ENCODE data around the gene KATNAL1.

KATNAL1 gene

GRCh38 chr13:30332456-30333143 is 25.2 kb upstream of the KATNAL1 start:
- no peak for DNase-seq

DNA sequence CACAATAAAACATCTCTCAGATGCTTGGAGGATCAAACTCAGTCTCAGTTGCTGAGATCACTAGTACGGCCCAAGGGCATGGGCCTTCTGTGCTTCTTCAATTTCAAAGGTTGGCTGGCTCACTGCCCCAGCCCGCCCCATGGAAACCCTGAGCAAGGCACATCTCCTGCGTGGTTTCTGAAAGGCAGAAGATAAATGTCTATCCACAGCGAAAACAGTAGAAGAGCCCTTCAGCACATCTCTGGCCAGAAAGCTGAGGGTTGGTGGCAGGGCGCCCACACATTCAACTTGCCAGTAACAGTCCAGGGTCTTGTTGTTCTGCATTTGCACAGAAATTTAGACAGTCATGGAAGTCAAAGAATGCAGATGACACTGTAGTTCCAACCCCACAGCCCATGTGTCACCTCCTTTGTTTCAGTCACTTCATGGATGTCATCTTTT is 24.0 kb upstream of the KATNAL1 start:
- no peak for DNase-seq

- DNase-seq = no peak
These were observed 21.7 kb upstream of the KATNAL1 start for GRCh38 chr13:30329009-30329585.

GRCh38 chr13:30325668-30326067 is 18.3 kb upstream of the KATNAL1 start:
- no peak for DNase-seq

DNA sequence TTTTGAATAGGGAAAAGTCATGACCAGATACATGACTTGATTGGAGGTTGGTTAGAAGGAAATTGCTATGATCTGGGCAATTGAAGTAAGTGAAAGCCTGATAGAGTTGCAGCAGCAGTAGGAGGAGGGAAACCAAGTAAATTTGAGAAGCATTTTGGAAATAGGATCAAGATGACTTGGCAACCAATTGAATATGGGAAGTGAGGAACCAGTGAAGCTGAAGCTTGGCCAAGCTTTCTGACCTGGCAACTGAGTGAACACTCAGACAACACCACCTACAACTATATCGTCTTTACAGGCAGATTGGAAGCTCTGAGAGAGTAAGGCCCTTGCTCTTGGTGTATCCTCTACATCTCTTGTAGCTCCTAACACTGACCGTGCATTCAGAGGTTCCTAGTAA is 16.2 kb upstream of the KATNAL1 start:
- no peak for DNase-seq

DNA sequence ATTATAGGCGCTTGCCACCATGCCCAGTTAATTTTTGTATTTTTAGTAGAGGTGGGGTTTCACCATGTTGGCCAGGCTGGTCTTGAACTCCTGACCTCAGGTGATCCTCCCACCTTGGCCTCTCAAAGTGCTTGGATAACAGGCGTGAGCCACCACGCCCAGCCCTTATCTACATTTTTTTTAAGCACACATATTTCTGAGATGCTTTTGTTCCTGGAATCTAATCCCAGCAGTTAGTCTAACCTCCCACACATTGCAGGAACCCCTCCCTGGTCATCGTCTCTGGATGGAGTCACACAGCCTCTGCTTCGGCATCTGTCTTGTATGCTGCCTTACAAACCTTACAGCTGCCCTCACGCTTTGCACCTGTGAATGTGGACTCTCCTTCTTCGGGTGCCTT is 15.1 kb upstream of the KATNAL1 start:
- DNase-seq = no peak

DNA sequence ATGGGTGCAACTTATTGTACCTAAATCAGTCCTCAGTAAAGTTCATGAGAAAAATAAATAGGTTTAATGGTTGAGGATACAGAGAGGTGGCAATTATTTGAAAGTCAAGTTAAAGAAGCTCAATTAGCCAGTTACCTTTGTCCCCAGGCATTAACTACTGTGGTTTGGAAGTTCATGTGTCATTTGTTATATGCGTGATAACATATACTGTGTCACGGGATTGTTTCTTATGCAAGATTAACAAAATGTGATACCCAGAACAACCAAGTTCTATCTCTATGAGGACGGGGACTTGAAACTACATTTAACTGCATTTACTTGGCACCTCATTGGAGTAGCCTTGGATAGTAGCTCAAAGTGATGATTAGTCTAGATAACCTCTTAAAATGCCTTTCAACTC is 13.9 kb upstream of the KATNAL1 start:
- no peak for DNase-seq

GRCh38 chr13:30319655-30320054 is 12.3 kb upstream of the KATNAL1 start:
- no peak for DNase-seq

DNA sequence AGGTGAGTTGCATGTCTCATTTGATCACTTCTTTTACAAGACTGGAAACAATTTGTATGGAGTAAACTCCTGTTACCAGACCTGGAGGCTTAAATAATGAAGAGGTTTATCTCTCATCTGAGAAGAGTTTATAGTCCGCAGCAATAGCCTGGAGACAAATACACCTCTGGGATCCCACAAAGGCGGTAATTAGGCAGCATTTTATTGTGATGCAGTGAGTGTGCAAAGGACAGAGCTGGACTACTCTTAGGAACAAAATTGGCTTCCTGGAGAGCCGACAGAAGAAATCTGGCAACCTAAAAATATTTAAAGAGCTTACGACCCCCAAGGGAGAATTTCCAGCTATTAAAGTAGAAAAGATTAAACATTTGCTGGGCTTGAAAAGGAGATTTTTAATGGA is 11.8 kb upstream of the KATNAL1 start:
- no peak for DNase-seq

- no peak for DNase-seq
These were observed 10.7 kb upstream of the KATNAL1 start for GRCh38 chr13:30318026-30318425.

DNA sequence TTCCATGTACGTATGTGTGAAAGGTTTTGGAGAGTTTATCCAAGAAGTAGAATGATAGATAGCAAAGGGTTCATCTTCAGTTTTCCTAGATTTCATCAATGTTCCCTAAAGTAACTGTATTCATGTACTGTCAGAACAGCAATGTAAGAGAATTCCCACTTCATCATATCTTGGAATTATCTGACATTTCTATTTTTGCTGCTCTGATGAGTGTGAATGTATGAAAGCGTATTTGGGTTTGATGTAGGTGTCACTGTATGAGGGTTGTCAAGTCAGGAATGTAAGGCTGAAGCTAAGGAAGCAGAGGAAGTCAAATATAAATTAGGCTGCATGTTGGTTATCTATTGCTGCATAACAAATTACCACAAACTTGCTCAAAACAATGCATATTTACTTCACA is 7.2 kb upstream of the KATNAL1 start:
- DNase-seq = no peak

DNA sequence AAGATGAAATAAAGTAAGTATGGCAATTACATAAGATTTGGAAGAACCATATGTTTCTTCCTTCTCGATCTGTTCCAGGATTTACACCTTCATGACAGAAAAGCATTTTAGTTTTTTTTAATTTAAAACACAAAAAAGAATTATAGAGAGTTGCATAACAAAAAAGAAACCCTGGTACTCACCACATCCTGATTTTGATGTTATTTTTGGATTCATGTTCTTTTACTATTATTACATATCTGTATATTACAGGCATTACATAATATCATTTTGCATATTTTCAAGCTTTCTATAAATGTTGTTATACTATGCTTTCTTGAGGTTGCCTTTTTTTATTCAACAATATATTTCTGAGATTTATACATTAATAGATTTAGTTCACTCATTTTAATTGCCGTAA is 6.7 kb upstream of the KATNAL1 start:
- no peak for DNase-seq

GRCh38 chr13:30313311-30313710 is 6.0 kb upstream of the KATNAL1 start:
- DNase-seq = no peak

DNA sequence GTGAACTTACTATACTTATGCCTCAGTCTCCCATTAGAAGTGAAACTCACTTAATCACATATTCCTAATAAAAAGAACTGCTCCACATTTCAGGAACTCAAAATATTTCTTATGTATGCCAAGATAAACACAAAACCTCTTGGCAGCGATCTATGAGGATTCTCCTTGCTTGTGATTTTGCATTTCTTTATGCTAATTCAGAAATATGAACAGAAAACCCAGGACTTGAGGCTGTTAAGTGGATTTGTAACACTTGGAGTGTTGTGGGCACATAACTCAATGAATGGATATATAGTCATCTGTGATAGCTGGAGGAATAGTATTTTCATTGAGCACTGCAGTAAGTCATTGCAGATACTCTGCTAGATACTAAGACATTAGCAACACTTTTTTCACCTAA is 5.6 kb upstream of the KATNAL1 start:
- DNase-seq = no peak

- no peak for DNase-seq
These were observed 1.2 kb upstream of the KATNAL1 start for GRCh38 chr13:30308548-30308947.

DNA sequence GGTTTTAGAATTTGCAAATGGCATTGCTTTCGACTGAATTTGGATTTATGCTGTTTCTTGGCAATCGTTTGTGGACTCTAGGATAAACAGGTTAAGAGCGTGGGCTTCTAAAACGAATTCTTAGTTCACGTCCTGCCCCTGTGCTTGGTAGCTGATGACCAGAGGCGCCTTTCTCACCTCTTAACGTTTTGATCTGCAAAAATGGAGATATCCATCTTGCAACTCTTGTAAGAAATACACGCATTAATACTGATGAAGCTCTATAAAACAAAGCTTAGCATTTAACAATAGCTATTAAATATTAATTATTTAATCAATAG is 580 bp upstream of the KATNAL1 start:
- DNase-seq = no peak

GRCh38 chr13:30306762-30307193 is 573 bp downstream of the KATNAL1 start:
- peak; percentile 85 for DNase-seq

GRCh38 chr13:30305456-30305970 is 1.8 kb downstream of the KATNAL1 start:
- no peak for DNase-seq

DNA sequence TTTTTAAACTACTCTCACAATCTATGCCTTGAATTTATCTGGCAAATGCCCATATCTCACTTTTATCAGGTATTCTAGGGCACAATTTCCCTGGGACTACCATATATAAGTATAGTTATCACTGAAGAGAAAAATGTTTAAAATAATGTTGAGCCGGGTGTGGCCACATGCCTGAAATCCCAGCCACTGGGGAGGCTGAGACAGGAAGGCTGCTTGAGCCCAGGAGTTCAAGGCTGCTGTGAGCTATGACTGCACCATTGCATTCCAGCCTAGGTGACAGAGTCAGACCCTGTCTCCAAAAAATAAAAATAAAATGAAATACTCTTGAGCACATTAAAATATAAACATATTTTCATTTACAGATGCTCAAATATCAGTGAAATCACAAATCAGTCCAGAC is 4.1 kb downstream of the KATNAL1 start:
- DNase-seq = no peak

- no peak for DNase-seq
These were observed 5.5 kb downstream of the KATNAL1 start for GRCh38 chr13:30301827-30302226.

- DNase-seq = no peak
These were observed 6.8 kb downstream of the KATNAL1 start for GRCh38 chr13:30300596-30300995.

- DNase-seq = no peak
These were observed 7.6 kb downstream of the KATNAL1 start for GRCh38 chr13:30299786-30300185.

DNA sequence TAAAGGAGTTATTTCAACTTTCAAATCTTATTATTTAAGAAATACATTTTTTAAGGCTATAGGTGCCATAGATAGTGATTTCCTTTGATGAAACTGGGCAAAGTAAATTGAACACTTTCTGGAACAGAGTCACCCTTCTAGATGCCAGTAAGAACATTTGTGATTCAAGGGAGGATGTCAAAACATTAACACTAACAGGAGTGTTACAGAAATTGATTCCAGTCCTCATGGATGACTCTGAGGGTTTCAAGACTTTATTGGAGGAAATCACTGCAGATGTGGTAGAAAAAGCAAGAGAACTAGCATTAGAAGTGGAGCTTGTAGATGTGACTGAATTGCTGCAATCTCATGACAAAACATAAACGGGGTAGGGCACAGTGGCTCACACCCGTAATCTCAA is 12.2 kb downstream of the KATNAL1 start:
- no peak for DNase-seq

- DNase-seq = no peak
These were observed 13.3 kb downstream of the KATNAL1 start for GRCh38 chr13:30294004-30294403.

DNA sequence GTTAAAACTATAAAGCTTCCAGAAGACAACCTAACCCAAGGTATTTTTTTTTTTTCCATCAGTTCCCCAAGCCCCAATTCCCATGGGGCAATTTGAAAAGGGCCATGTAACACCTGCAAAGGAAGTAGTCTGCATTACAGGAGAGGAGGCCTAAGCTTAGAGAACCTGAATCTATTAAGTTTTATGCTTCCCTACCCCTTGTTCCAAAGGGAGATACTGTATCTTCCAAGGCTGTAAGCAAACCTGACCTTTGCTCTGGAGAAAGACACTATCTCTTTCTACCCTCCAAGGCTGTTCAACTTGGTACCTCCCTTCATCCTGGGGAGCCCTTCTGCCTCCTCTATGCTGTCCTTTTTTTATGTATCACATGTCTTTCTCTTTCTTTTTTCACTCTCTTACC is 15.0 kb downstream of the KATNAL1 start:
- DNase-seq = no peak

Data from central memory CD4-positive, alpha-beta T cell (primary cell).